ENCODE results near the gene BOC. TPM values are rescaled to one million over a fixed set of nuclear protein-coding genes. Genes with fewer than 3 reads are reported as not detected.

The BOC gene
- total RNA-seq, 1 donor from 2014 or later: 0.50 TPM

Other genes starting within 250 kb of the BOC start
- 0.38 TPM for gene CD200R1, start 236.5 kb upstream of the BOC start, total RNA-seq
- gene GTPBP8, start 220.6 kb upstream of the BOC start, total RNA-seq: 7.7 TPM
- gene CFAP44, start 229.9 kb downstream of the BOC start, total RNA-seq: 3.7 TPM